Activated gamma-delta T cell treated with anti-CD3 and anti-CD28 coated beads, Interleukin-2, amount 50 U/mL, for 16 hours (primary cell): ENCODE results near the gene LRIG2.

Experiments
- DNase-seq: peaks from one replicate; pipeline ENCODE4 v3.0.0-alpha.2; 2020; ENCODE audit warnings: low read depth

Gene LRIG2

GRCh38 chr1:113170519-113170918, 97.5 kb downstream of the LRIG2 start:
- no peak for DNase-seq

- no peak for DNase-seq
These were observed 105.1 kb downstream of the LRIG2 start for GRCh38 chr1:113178106-113178505.

- DNase-seq, result no peak
These were observed 105.5 kb downstream of the LRIG2 start for GRCh38 chr1:113178522-113178921.
